Panc1 (cell line): ENCODE data around the gene ATG14. TPM values are rescaled to one million over a fixed set of nuclear protein-coding genes. Genes with fewer than 3 reads are reported as not detected.
"Not testable (repeated sequence)": the region's sequence is repeated elsewhere in the genome, so short reads cannot be mapped to it uniquely, and the experiment has no call there.

ENCODE experiments used
- ATAC-seq: fragments of 200-7000 bp; cut with Tn5 transposase; 2 replicates; pipeline ENCODE4 v1.9.1; 2020; ENCODE audit warnings: mild to moderate bottlenecking, moderate library complexity
- BruUV-seq: library from RNA; stranded (reverse); fragments of 400-500 nt; replicated peaks from 2 replicates; lab custom pipeline; 2021; lab: Mats Ljungman, UMichigan
- CTCF ChIA-PET: fragments of 300-600 bp; sonication (Branson Sonifier 250); formaldehyde crosslinking; loops from one replicate; lab custom pipeline; 2022; ENCODE audit warnings: antibody characterized with exemption; lab: Charles Lee
- POLR2A ChIA-PET: fragments of 300-600 bp; sonication (Branson Sonifier 250); formaldehyde crosslinking; loops from one replicate; lab custom pipeline; 2022; ENCODE audit warnings: antibody characterized with exemption; lab: Charles Lee
- DNase-seq: peaks from one replicate; pipeline ENCODE4 v3.0.0-alpha.2; 2010; ENCODE audit warnings: low read depth, low spot score
- H3K27ac ChIP-seq: 2 replicates; pipeline ENCODE4 v1.5.1; 2011; ENCODE audit warnings: mild to moderate bottlenecking, low read length, inconsistent platforms
- H3K27me3 ChIP-seq: fragments of 200-500 bp; sonication (Bioruptor generic); 2 replicates; pipeline ENCODE4 v1.6.0; 2014; ENCODE audit warnings: low read length, inconsistent platforms; ENCODE audit not compliant: control insufficient read depth, insufficient read depth
- H3K36me3 ChIP-seq: fragments of 200-500 bp; sonication (Bioruptor generic); 2 replicates; pipeline ENCODE4 v1.5.1; 2014; ENCODE audit warnings: inconsistent platforms, mild to moderate bottlenecking, low read length, moderate library complexity; ENCODE audit not compliant: control insufficient read depth, insufficient read depth
- H3K4me1 ChIP-seq: 2 replicates; pipeline ENCODE4 v1.5.1; 2011; ENCODE audit warnings: inconsistent platforms, mild to moderate bottlenecking, low read length, moderate library complexity; ENCODE audit not compliant: control insufficient read depth, insufficient read depth
- H3K4me3 ChIP-seq, 2 experiments: 2 replicates each; pipeline ENCODE4 v1.5.1; 2011 to 2012; ENCODE audit warnings: low read depth in 2 of 2, low read length in 2 of 2, mild to moderate bottlenecking in 2 of 2, inconsistent platforms in 1 of 2, moderate library complexity in 1 of 2
- H3K9me3 ChIP-seq: fragments of 200-500 bp; sonication (Bioruptor generic); 2 replicates; pipeline ENCODE4 v1.5.1; 2014; ENCODE audit warnings: low read depth, mild to moderate bottlenecking, inconsistent platforms, low read length, moderate library complexity; ENCODE audit not compliant: control insufficient read depth, insufficient read depth
- CTCF ChIP-seq: fragments of 450-650 bp; IDR thresholded peaks from 2 replicates; pipeline ENCODE4 v1.5.1; 2017; ENCODE audit warnings: mild to moderate bottlenecking
- POLR2AphosphoS5 ChIP-seq: IDR thresholded peaks from 2 replicates; pipeline ENCODE4 v1.6.1; 2012; ENCODE audit warnings: mild to moderate bottlenecking, low read depth, low read length, moderate library complexity
- REST ChIP-seq, 2 experiments: IDR thresholded peaks; 2 replicates each; pipeline ENCODE4 v1.6.1; 2011 to 2012; ENCODE audit warnings: low read depth in 2 of 2, control low read depth in 1 of 2, low read length in 1 of 2, mild to moderate bottlenecking in 1 of 2, moderate library complexity in 1 of 2; ENCODE audit not compliant: insufficient read depth in 1 of 2
- SIN3A ChIP-seq: IDR thresholded peaks from 2 replicates; pipeline ENCODE4 v1.6.1; 2012; ENCODE audit warnings: low read depth, mild to moderate bottlenecking, low read length, moderate library complexity, borderline replicate concordance; ENCODE audit not compliant: insufficient read depth
- TCF7L2 ChIP-seq: IDR thresholded peaks from 2 replicates; pipeline ENCODE4 v1.6.1; 2011; ENCODE audit warnings: mild to moderate bottlenecking, low read depth, low read length, inconsistent platforms
- in situ Hi-C: cut with HindIII; loops from 2 replicates; pipeline ENCODE4 v1.10.0; 2016; ENCODE audit warnings: low sequenced_read_pairs, low pct_unique_long_range_greater_than_20kb
- intact Hi-C: fragments of 100-400 bp; cut with micrococcal nuclease; formaldehyde crosslinking; loops from one replicate; pipeline ENCODE4 v1.10.0; 2022; ENCODE audit not compliant: unreplicated experiment
- total RNA-seq: library from RNA; stranded (reverse); gene quantifications from one replicate; pipeline ENCODE4 v1.2.1, GENCODE V29; 2021; ENCODE audit not compliant: unreplicated experiment

Gene ATG14
- total RNA-seq, 1 experiment from 2014 or later, result 7.1 TPM

GRCh38 chr14:55457496-55457895 lies 45.9 kb upstream of the ATG14 start:
- Histone ChIP-seq H3K9me3 (no peaks in the 10 kb centered on the region), H3K4me3 (no peak overlapping the region), H3K27me3 (no peaks in the 10 kb centered on the region), H3K4me1 (peaks cover 52% of the 10 kb centered on the region), H3K27ac (peak overlapping the region; percentile 94), H3K36me3 (no peaks in the 10 kb centered on the region)
- ChIA-PET POLR2A (no interaction called here), CTCF (no interaction called here)
- BruUV-seq, result no TSS peak
- TF ChIP-seq POLR2AphosphoS5 (no peak), SIN3A (no peak), TCF7L2 (no peak)
- intact Hi-C loops (no loop called here), in situ Hi-C loops (no loop called here)
- DNase-seq (no peak), ATAC-seq (no peak)

GRCh38 chr14:55456411-55456810 lies 44.8 kb upstream of the ATG14 start:
- H3K36me3 ChIP-seq, ATAC-seq, BruUV-seq, intact Hi-C loops, H3K27ac ChIP-seq, H3K4me3 ChIP-seq, POLR2A ChIA-PET, DNase-seq, CTCF ChIA-PET, in situ Hi-C loops, H3K9me3 ChIP-seq, H3K27me3 ChIP-seq: not testable (repeated sequence)
- peaks cover 62% of the 10 kb centered on the region for H3K4me1 ChIP-seq

GRCh38 chr14:55454264-55455002 lies 42.8 kb upstream of the ATG14 start:
- intact Hi-C loops (no loop called here), in situ Hi-C loops (no loop called here)
- peak; percentile 86 for ATAC-seq
- BruUV-seq, result no TSS peak
- no peaks in the 10 kb centered on the region for H3K36me3 ChIP-seq
- no peaks in the 10 kb centered on the region for H3K9me3 ChIP-seq
- H3K4me1 ChIP-seq, result peaks cover 82% of the 10 kb centered on the region
- no peak for DNase-seq
- CTCF ChIA-PET, result interaction anchor here (1.1 kb wide), 2 partner anchors 8 to 43 kb away, joined by 3 to 5 read pairs; no protein-coding TSS in a partner anchor
- POLR2A ChIA-PET, result interaction anchor here (0.7 kb wide), 1 partner anchor 16 kb away, joined by 3 read pairs; no protein-coding TSS in a partner anchor
- TF ChIP-seq TCF7L2 (peak; percentile 87), POLR2AphosphoS5 (no peak)
- no peaks in the 10 kb centered on the region for H3K27me3 ChIP-seq
- peak overlapping the region; percentile 99 for H3K27ac ChIP-seq
- peak overlapping the region; percentile 11 to 33; a peak in 3 of 4 replicates for H3K4me3 ChIP-seq

- POLR2A ChIA-PET, result no interaction called here
- Histone ChIP-seq H3K27me3 (no peaks in the 10 kb centered on the region), H3K36me3 (no peaks in the 10 kb centered on the region), H3K4me1 (peaks cover 83% of the 10 kb centered on the region), H3K27ac (peak overlapping the region; percentile 99), H3K9me3 (no peaks in the 10 kb centered on the region), H3K4me3 (no peak overlapping the region)
- CTCF ChIA-PET, result no interaction called here
- no peak for DNase-seq
- ATAC-seq, result no peak
- BruUV-seq, result no TSS peak
- intact Hi-C loops, result no loop called here
- TF ChIP-seq SIN3A, result no peak
- no peak for TF ChIP-seq CTCF
- TF ChIP-seq REST (IDR thresholded peaks at IDR 0.05; ENCODE audit: insufficient read depth in 1 of 2, low read depth in 2 of 2, low read length in 1 of 2), result no peak
- TF ChIP-seq POLR2AphosphoS5, result no peak
- in situ Hi-C loops, result no loop called here
Observed at GRCh38 chr14:55451950-55452349, 40.3 kb upstream of the ATG14 start.
